ENCODE data around the gene TEX13C. TPM values are rescaled to one million over a fixed set of nuclear protein-coding genes. Genes with fewer than 3 reads are reported as not detected.

Gene TEX13C
- total RNA-seq, 2 donors from 2014 or later, result not detected

GRCh38 chrX:125291124-125291523 lies 28.5 kb upstream of the TEX13C start:
- TF ChIP-seq CTCF (IDR thresholded peaks at IDR 0.05), result no peak
- Histone ChIP-seq H3K9me3 (no peaks in the 10 kb centered on the region), H3K4me1 (ENCODE audit: control insufficient read depth in 1 of 2, low read depth in 2 of 2) (no peaks in the 10 kb centered on the region), H3K27ac (no peak overlapping the region), H3K27me3 (replicated peaks; ENCODE audit: insufficient read depth) (no peaks in the 10 kb centered on the region), H3K4me3 (no peak overlapping the region), H3K36me3 (no peaks in the 10 kb centered on the region)
- ATAC-seq (ENCODE audit: insufficient number of reproducible peaks, low FRiP score, low read depth) (no peak), DNase-seq (ENCODE audit: low spot score) (no peak)

GRCh38 chrX:125293850-125294780 lies 25.6 kb upstream of the TEX13C start:
- Histone ChIP-seq H3K4me3 (no peak overlapping the region), H3K27ac (no peak overlapping the region), H3K4me1 (ENCODE audit: control insufficient read depth in 1 of 2, low read depth in 2 of 2) (no peaks in the 10 kb centered on the region), H3K36me3 (no peaks in the 10 kb centered on the region), H3K9me3 (no peaks in the 10 kb centered on the region), H3K27me3 (replicated peaks; ENCODE audit: insufficient read depth) (no peaks in the 10 kb centered on the region)
- no peak for TF ChIP-seq CTCF (IDR thresholded peaks at IDR 0.05)
- no peak for DNase-seq (ENCODE audit: low spot score)
- no peak for ATAC-seq (ENCODE audit: insufficient number of reproducible peaks, low FRiP score, low read depth)

- no peak for ATAC-seq (ENCODE audit: insufficient number of reproducible peaks, low FRiP score, low read depth)
- no peak for DNase-seq (ENCODE audit: low spot score)
- no peak overlapping the region for H3K27ac ChIP-seq
- no peaks in the 10 kb centered on the region for H3K27me3 ChIP-seq (replicated peaks; ENCODE audit: insufficient read depth)
- no peak for TF ChIP-seq CTCF (IDR thresholded peaks at IDR 0.05)
- no peaks in the 10 kb centered on the region for H3K9me3 ChIP-seq
- H3K36me3 ChIP-seq, result no peaks in the 10 kb centered on the region
- H3K4me3 ChIP-seq, result no peak overlapping the region
- no peaks in the 10 kb centered on the region for H3K4me1 ChIP-seq (ENCODE audit: control insufficient read depth in 1 of 2, low read depth in 2 of 2)
These were observed 24.3 kb upstream of the TEX13C start for GRCh38 chrX:125295337-125295736.

- TF ChIP-seq CTCF (IDR thresholded peaks at IDR 0.05), result no peak
- Histone ChIP-seq H3K9me3 (no peaks in the 10 kb centered on the region), H3K27me3 (replicated peaks; ENCODE audit: insufficient read depth) (no peaks in the 10 kb centered on the region), H3K4me3 (no peak overlapping the region), H3K27ac (no peak overlapping the region), H3K4me1 (ENCODE audit: control insufficient read depth in 1 of 2, low read depth in 2 of 2) (no peaks in the 10 kb centered on the region), H3K36me3 (no peaks in the 10 kb centered on the region)
- no peak for ATAC-seq (ENCODE audit: insufficient number of reproducible peaks, low FRiP score, low read depth)
- no peak for DNase-seq (ENCODE audit: low spot score)
These were observed 20.8 kb upstream of the TEX13C start for GRCh38 chrX:125298871-125299270.

- H3K4me3 ChIP-seq, result no peak overlapping the region
- no peaks in the 10 kb centered on the region for H3K4me1 ChIP-seq (ENCODE audit: control insufficient read depth in 1 of 2, low read depth in 2 of 2)
- H3K9me3 ChIP-seq, result no peaks in the 10 kb centered on the region
- no peak overlapping the region for H3K27ac ChIP-seq
- no peak for ATAC-seq (ENCODE audit: insufficient number of reproducible peaks, low FRiP score, low read depth)
- H3K36me3 ChIP-seq, result no peaks in the 10 kb centered on the region
- DNase-seq (ENCODE audit: low spot score), result no peak
- no peaks in the 10 kb centered on the region for H3K27me3 ChIP-seq (replicated peaks; ENCODE audit: insufficient read depth)
- TF ChIP-seq CTCF (IDR thresholded peaks at IDR 0.05), result no peak
These were observed 13.3 kb upstream of the TEX13C start for GRCh38 chrX:125306335-125306866.

Data from thoracic aorta (tissue), 2 donors.